Large intestine (tissue), 3 donors: ENCODE measurements around the gene SSBP3. TPM values are rescaled to one million over a fixed set of nuclear protein-coding genes. Genes with fewer than 3 reads are reported as not detected.

ENCODE experiments used
- DNase-seq, 2 donors: peaks; one replicate each; pipeline versions ENCODE4 v3.0.0 to v3.0.0-alpha.2; 2013
- H3K27ac ChIP-seq: one replicate; pipeline ENCODE4 v1.5.1; 2013; ENCODE audit warnings: low read length
- H3K27me3 ChIP-seq: 2 replicates; pipeline ENCODE4 v1.6.1; 2013; ENCODE audit warnings: low read length; ENCODE audit not compliant: control insufficient read depth, insufficient read depth
- H3K36me3 ChIP-seq: 2 replicates; pipeline ENCODE4 v1.6.1; 2013; ENCODE audit warnings: low read length; ENCODE audit not compliant: control insufficient read depth, insufficient read depth
- H3K4me1 ChIP-seq: one replicate; pipeline ENCODE4 v1.6.1; 2013; ENCODE audit warnings: low read length; ENCODE audit not compliant: control insufficient read depth, insufficient read depth
- H3K4me3 ChIP-seq: one replicate; pipeline ENCODE4 v1.5.1; 2013; ENCODE audit warnings: low read length
- H3K9me3 ChIP-seq: one replicate; pipeline ENCODE4 v1.6.1; 2013; ENCODE audit warnings: mild to moderate bottlenecking, low read depth, low read length, moderate library complexity; ENCODE audit not compliant: control insufficient read depth
- WGBS: methylation state at CpG from one replicate; pipeline ENCODE4 v1.1.5; 2013; ENCODE audit warnings: low lambda C conversion rate; ENCODE audit not compliant: insufficient coverage; 5-methylcytosine and 5-hydroxymethylcytosine counted together
- polyA plus RNA-seq: library from polyadenylated mRNA; unstranded; fragments of 120-200 nt; gene quantifications from one replicate; pipeline ENCODE4 v1.2.1, GENCODE V29; 2013

Gene SSBP3
- polyA plus RNA-seq, 1 donor: 48.2 TPM

DNA sequence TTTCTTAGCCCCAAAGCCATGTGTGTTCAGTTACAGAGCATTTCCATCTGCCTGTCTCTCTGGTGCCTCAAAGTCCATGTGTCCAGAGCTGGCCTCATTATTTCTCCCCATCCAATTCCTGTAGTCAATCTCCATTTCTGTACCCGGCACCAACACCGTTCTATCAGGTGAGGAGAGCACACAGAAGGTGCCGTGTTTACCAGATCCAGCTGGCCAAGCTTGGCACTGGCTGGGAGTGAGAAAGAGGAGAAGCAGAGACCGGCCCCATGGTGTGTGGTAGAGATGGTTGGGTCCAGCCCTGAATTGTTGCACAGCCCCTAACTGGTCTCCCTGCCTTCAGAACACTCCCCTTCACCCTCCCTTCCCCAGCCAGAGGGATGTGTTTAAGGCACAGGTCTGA lies 7.5 kb upstream of the SSBP3 start:
- DNase-seq: no peak
- peaks cover 22% of the 10 kb centered on the region for H3K4me1 ChIP-seq
- no peaks in the 10 kb centered on the region for H3K36me3 ChIP-seq
- no CpG with 5 or more reads among the region's 4 CpGs for WGBS
- no peak overlapping the region for H3K27ac ChIP-seq
- no peaks in the 10 kb centered on the region for H3K27me3 ChIP-seq
- H3K4me3 ChIP-seq: no peak overlapping the region
- no peaks in the 10 kb centered on the region for H3K9me3 ChIP-seq

DNA sequence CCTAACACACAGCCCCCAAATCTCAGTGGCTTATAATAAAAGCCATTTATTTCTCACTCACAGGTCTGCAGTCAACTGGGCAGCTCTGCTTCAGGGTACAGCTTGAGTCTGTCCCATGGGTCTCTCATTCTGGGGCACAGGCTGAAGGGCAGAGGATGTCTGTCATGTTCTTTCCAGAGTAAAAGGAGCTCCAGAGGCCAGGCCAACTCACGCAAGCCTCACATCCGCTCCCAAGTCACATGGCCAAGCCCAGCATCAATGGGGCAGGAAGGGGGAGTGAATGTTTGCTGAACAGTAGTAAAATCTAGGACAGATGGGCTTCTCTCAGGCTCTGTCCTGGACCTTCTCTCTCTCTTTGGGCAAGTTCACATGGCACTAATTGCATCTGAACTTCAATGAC lies 7.1 kb upstream of the SSBP3 start:
- H3K27ac ChIP-seq: no peak overlapping the region
- H3K27me3 ChIP-seq: no peaks in the 10 kb centered on the region
- peaks cover 26% of the 10 kb centered on the region for H3K4me1 ChIP-seq
- no peaks in the 10 kb centered on the region for H3K9me3 ChIP-seq
- peak in 1 of 2 donors; percentile 56 for DNase-seq
- no CpG with 5 or more reads among the region's 2 CpGs for whole genome bisulfite sequencing
- no peak overlapping the region for H3K4me3 ChIP-seq
- H3K36me3 ChIP-seq: no peaks in the 10 kb centered on the region

DNA sequence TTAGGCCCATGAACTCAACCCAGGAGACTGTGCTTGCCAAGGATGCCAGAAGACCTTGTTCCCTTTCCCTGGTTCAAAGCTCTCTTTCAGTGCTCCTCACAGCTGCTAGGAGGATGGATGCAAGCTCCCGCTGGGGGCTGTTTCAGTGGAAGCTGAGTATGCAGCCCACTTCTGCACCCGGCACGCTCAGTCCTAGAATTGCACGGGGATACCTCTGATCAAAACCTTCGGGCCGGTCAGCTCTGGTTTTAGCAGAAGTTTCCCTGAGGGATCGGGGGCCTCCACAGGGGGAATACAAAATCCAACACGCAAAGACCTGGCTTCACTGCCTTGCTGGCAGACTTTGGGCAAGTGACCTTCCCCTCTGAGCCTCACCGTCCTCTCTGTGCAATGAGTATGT lies 4.2 kb upstream of the SSBP3 start:
- no peak for DNase-seq
- H3K27me3 ChIP-seq: no peaks in the 10 kb centered on the region
- H3K4me1 ChIP-seq: peaks cover 32% of the 10 kb centered on the region
- no CpG with 5 or more reads among the region's 9 CpGs for WGBS
- H3K36me3 ChIP-seq: no peaks in the 10 kb centered on the region
- no peak overlapping the region for H3K4me3 ChIP-seq
- peak overlapping the region; percentile 57 for H3K27ac ChIP-seq
- H3K9me3 ChIP-seq: no peaks in the 10 kb centered on the region

DNA sequence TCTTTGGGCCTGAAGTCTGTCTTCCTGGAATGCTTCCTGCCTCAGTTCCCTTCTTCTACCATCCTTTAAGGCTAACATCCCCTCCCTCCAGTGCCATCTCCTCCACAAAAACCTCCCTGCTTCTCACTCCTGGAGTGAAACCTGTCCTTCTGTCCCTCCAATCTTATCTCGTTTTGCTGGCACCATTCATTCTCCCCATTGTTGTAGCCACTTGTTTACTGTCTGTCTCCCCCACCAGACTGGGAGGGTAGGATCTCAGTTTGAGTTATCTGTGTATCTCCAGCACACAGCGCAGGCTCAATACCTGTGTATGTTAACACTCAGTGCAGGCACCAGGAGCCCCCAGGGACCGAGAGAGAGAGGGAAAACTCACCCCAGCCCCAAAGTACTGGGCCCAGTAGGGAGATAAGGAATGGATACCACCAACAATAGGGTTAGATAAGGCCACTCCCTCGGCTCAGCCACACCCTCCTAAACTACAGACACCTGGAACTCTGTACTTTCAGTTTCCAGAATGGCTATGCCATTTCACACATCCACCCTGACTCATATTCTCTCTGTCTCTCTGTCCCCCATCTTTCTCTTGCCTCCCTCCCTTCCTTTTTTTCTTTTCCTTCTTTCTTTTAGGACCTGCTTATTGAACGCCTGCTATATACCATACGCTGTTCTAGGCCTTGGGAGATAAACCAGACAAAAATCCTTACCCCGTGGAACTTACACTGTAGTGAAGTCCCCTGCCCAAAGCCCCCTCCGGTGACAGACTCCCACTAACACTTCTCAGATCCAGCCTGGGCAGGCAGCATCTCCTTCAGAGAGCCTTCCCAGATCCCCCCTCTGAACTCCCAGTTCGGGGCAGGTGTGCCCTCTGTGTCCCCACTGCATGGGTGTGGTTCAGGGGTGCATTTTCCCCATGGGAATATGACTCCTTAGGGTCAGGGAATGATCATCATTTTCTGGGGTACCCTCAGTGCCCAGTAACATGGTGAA lies 3.3 kb upstream of the SSBP3 start:
- Histone ChIP-seq H3K27me3 (no peaks in the 10 kb centered on the region), H3K9me3 (peaks cover 2% of the 10 kb centered on the region), H3K4me3 (no peak overlapping the region), H3K36me3 (no peaks in the 10 kb centered on the region), H3K27ac (peak overlapping the region; percentile 57), H3K4me1 (peaks cover 37% of the 10 kb centered on the region)
- no CpG with 5 or more reads among the region's 9 CpGs for WGBS
- DNase-seq: peak; percentile 80 to 89

DNA sequence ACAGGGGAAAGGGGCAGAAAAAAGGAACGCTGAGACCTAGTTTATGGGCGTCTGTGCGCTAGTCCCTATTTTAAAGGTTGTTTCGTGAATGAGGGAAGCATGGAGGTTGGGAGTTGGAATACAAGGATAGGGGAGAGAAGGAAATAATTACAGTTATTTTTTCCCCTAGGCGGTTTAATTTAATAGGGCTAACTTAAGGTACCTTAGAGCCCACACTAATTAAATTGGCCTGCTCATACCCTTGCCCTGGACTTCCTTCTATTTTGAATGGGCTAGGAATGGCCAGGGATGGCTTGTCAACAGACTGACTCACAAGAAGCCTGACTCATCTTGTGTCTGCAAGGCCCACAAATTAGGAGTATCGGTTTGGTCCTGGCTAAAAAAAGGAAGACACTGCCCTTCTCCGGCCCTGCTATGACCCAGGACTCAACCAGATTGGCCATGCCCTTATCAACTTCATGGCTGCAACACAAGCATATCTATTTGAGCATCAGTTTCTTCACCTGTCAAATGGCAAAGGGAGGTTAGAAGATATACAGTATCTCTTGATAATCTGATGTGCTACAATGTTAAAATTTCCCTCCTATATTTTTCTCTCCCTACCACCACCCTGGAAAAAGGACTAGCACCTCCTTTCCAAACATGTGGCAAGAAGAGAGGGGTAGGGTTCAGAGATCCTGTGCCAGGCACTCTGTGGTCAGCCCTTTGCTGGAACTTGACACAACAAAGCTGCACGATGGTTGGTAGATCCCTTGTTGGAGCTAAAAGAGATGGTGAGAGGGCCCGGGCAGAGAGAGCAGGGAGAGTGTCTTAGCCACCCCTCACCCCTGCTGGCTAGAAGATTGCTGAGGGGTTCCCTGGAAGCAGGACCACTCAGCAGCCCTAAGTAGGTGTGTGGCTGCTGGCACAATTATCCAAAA lies 2.2 kb upstream of the SSBP3 start:
- peaks cover 2% of the 10 kb centered on the region for H3K9me3 ChIP-seq
- no peak for DNase-seq
- peak overlapping the region; percentile 82 for H3K27ac ChIP-seq
- peaks cover 36% of the 10 kb centered on the region for H3K4me1 ChIP-seq
- WGBS: 70% methylated on average over 4 of the region's 9 CpGs
- H3K36me3 ChIP-seq: peaks cover 3% of the 10 kb centered on the region
- H3K27me3 ChIP-seq: no peaks in the 10 kb centered on the region
- H3K4me3 ChIP-seq: no peak overlapping the region

DNA sequence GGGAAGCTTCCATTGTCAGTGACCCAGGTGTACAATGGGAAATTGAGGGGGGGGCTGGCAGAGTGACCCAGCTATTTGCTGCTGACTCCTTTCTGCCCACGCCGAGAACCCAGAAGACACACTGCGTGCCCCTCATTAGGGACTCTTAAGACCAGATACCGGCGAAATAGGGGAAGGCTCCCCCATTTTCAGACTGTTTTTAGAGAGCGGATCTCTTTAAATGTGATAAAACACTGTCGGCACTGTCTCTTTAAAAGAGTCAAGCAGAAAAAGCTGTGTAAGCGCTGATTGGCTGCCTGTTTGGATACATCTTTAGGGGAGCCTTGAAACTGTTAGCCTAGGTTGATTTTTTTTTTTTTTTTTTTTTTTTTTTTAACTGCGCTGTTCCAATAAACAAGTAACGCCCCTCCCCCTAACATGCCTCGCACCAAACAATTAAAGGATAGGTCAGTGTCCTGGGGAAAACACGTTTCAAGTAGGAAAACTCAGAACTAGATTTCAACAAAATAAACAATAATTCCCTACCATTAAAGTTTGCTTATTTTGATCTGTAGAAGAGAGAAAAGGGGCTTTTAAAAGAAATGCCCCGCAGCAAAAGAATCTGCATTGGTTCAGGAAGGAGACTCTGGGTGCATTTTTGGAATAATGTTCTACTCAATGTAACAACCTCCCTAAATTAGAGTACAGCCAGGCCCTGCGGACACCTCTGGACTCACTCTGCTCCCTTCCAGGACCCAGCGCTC lies 1.4 kb upstream of the SSBP3 start:
- peak overlapping the region; percentile 68 for H3K4me3 ChIP-seq
- H3K4me1 ChIP-seq: peaks cover 38% of the 10 kb centered on the region
- 0% methylated on average over 2 of the region's 15 CpGs for WGBS

DNA sequence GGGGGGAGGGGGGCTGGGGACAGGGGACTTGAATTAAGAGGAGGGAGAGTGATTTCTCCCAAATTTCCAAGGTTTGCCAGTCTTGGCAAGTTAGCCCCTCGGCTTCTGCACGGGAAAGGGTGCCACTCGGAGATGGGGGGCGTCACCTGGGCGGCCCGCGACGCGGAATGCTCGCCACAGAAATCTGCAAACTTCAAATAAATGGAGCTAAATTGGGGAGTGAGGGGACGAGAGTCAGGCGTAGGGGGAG lies 885 bp upstream of the SSBP3 start:
- Histone ChIP-seq H3K9me3 (peaks cover 2% of the 10 kb centered on the region), H3K36me3 (peaks cover 4% of the 10 kb centered on the region), H3K4me1 (peaks cover 39% of the 10 kb centered on the region), H3K4me3 (peak overlapping the region; percentile 68), H3K27ac (peak overlapping the region; percentile 82), H3K27me3 (no peaks in the 10 kb centered on the region)
- no CpG with 5 or more reads among the region's 12 CpGs for WGBS
- DNase-seq: no peak

More for the DNA sequence above, 1.4 kb upstream of the SSBP3 start:
- H3K9me3 ChIP-seq: peaks cover 2% of the 10 kb centered on the region
- no peaks in the 10 kb centered on the region for H3K27me3 ChIP-seq
- DNase-seq: peak; percentile 83 to 89
- H3K36me3 ChIP-seq: peaks cover 3% of the 10 kb centered on the region
- peak overlapping the region; percentile 82 for H3K27ac ChIP-seq

DNA sequence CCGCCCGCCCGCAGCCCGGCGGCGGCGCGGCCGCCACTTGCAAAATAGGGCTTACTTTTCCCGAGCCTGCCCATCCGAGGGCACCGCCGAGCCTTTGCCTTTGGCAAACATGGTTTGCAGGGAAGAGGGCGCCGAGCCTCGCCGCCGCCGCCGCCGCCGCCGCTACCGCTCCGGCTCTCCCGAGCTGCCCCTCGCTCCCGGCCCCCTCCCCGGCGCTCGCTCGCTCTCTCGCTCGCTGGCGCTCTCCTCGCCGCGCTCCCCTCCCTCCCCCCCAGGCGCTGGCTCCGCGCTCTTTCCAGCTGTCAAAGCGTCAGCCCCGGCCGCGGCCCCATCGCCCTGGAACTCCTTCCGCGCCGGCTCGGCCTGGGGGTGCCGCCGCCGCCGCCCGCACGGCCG lies 298 bp downstream of the SSBP3 start:
- no peak overlapping the region for H3K27ac ChIP-seq
- peaks cover 2% of the 10 kb centered on the region for H3K9me3 ChIP-seq
- peaks cover 42% of the 10 kb centered on the region for H3K4me1 ChIP-seq
- no peak for DNase-seq
- H3K4me3 ChIP-seq: peak overlapping the region; percentile 63
- no CpG with 5 or more reads among the region's 57 CpGs for WGBS
- no peaks in the 10 kb centered on the region for H3K27me3 ChIP-seq
- H3K36me3 ChIP-seq: peaks cover 16% of the 10 kb centered on the region

DNA sequence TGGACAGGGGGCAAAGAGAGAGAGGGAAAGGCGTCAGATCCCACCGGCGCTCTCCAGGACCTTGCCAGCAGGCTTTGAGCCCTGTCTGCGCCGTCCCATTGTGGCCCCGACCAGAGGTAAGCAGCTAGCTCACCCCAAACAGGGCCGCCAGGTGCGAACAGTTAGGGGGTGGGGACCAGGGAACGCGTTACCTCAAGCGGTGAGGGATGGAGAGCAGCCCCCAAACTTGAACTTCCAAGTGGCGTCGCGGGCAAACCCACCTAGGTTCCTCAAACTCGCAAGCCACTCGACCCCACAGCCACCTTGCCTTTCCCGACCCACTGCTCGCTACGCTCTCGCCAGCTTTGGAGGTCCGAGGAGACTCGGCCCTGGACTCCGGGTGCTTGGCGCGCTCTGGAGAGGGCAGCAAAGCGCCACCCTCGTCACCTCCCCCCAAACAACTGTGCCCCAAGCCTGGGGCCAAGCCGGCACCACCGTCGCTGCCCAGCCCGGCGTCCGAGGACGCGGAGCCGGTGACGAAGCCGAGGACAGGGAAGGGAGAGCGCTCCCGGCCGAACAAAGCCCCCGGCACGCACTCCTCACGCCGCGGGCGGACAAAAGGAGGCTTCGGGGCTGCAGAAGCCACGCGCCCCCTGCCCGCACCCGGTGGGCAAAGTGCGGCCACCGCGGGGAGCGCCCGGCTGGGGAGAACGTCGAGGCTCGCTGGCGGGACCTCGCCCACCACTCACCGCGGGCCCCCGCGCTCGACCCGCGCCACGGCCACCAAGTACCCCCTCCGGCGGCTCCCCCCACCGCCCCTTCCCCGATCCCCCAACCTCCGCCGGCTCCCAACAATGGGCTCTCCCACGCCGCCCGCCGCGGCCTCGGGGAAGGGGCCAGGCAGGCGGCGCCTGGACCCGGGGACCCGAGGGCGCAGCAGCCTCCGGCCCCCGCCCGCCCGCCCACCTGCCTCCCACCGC lies 976 bp downstream of the SSBP3 start:
- Histone ChIP-seq H3K4me1 (peaks cover 40% of the 10 kb centered on the region), H3K27me3 (no peaks in the 10 kb centered on the region), H3K36me3 (peaks cover 23% of the 10 kb centered on the region), H3K27ac (no peak overlapping the region), H3K9me3 (peaks cover 2% of the 10 kb centered on the region), H3K4me3 (peak overlapping the region; percentile 63)
- peak in 1 of 2 donors; percentile 42 for DNase-seq
- no CpG with 5 or more reads among the region's 92 CpGs for WGBS
